Neural progenitor cell (in vitro differentiated cells): ENCODE data around the gene ANAPC16. TPM values are rescaled to one million over a fixed set of nuclear protein-coding genes. Genes with fewer than 3 reads are reported as not detected.
A peak's percentile ranks its signal among the peaks of the same experiment; 100 is the strongest.

Source experiments
- DNase-seq: peaks from one replicate; pipeline ENCODE4 v3.0.0-alpha.2; 2016; ENCODE audit warnings: low spot score
- H2AFZ ChIP-seq: fragments of 200-600 bp; sonication (generic); replicated peaks from 2 replicates; pipeline ENCODE4 v1.6.1; 2016; ENCODE audit warnings: antibody characterized with exemption
- H3F3A ChIP-seq: fragments of 200-600 bp; sonication (generic); 2 replicates; pipeline ENCODE4 v1.6.1; 2016; ENCODE audit warnings: antibody characterized with exemption, low read depth
- H3K27ac ChIP-seq: fragments of 200-600 bp; sonication (generic); 2 replicates; pipeline ENCODE4 v1.5.1; 2016; ENCODE audit warnings: mild to moderate bottlenecking
- H3K27me3 ChIP-seq: fragments of 200-600 bp; sonication (generic); 2 replicates; pipeline ENCODE4 v1.6.1; 2016; ENCODE audit warnings: mild to moderate bottlenecking, moderate library complexity
- H3K36me3 ChIP-seq: fragments of 200-600 bp; sonication (generic); 2 replicates; pipeline ENCODE4 v1.5.1; 2016
- H3K4me1 ChIP-seq: fragments of 200-600 bp; sonication (generic); 2 replicates; pipeline ENCODE4 v1.6.1; 2016; ENCODE audit warnings: mixed run types
- H3K4me2 ChIP-seq: fragments of 200-600 bp; sonication (generic); 2 replicates; pipeline ENCODE4 v1.6.1; 2016
- H3K4me3 ChIP-seq: fragments of 200-600 bp; sonication (generic); 2 replicates; pipeline ENCODE4 v1.5.1; 2016
- H3K79me2 ChIP-seq: fragments of 200-600 bp; sonication (generic); 2 replicates; pipeline ENCODE4 v1.6.1; 2016; ENCODE audit warnings: low read depth
- H3K9ac ChIP-seq: fragments of 200-600 bp; sonication (generic); 2 replicates; pipeline ENCODE4 v1.6.1; 2016
- H3K9me3 ChIP-seq: fragments of 200-600 bp; sonication (generic); 2 replicates; pipeline ENCODE4 v1.5.1; 2016; ENCODE audit warnings: low read depth
- H4K20me1 ChIP-seq: fragments of 200-600 bp; sonication (generic); 2 replicates; pipeline ENCODE4 v1.6.1; 2016; ENCODE audit warnings: low read depth
- H3K27ac Mint-ChIP-seq: 3 replicates; pipeline ENCODE4 v1.8.0; 2021; ENCODE audit warnings: mixed read lengths
- H3K27me3 Mint-ChIP-seq: 2 replicates; pipeline ENCODE4 v1.8.0; 2022; ENCODE audit warnings: low read depth, mild to moderate bottlenecking, inconsistent platforms, moderate library complexity, mixed read lengths; ENCODE audit not compliant: insufficient read depth
- H3K36me3 Mint-ChIP-seq: 3 replicates; pipeline ENCODE4 v1.8.0; 2021; ENCODE audit warnings: mixed read lengths
- H3K4me1 Mint-ChIP-seq: 3 replicates; pipeline ENCODE4 v1.8.0; 2021; ENCODE audit warnings: mixed read lengths
- H3K4me3 Mint-ChIP-seq: 3 replicates; pipeline ENCODE4 v1.8.0; 2021; ENCODE audit warnings: mild to moderate bottlenecking, moderate library complexity, mixed read lengths
- H3K9me3 Mint-ChIP-seq: 3 replicates; pipeline ENCODE4 v1.8.0; 2020; ENCODE audit warnings: mixed read lengths
- EZH2 ChIP-seq: fragments of 200-600 bp; sonication (generic); IDR thresholded peaks from 2 replicates; pipeline ENCODE4 v1.6.1; 2017; ENCODE audit warnings: antibody characterized with exemption, mild to moderate bottlenecking, moderate library complexity
- EZH2phosphoT487 ChIP-seq: fragments of 200-600 bp; sonication (generic); IDR thresholded peaks from 2 replicates; pipeline ENCODE4 v1.6.1; 2017; ENCODE audit warnings: antibody characterized with exemption
- total RNA-seq: library from RNA; depleted of rRNA; stranded (reverse); fragments of >200 nt; gene quantifications from 2 replicates; pipeline ENCODE4 v1.2.3, GENCODE V29; 2015; ENCODE audit warnings: low replicate concordance
- TF ChIP-seq, protein P1 (sequence below): fragments of 200-600 bp; sonication (generic); IDR thresholded peaks from 2 replicates; pipeline ENCODE4 v1.5.1; 2017; ENCODE audit warnings: antibody characterized with exemption, mild to moderate bottlenecking

Gene ANAPC16
- total RNA-seq, 1 donor from 2014 or later, result 217 TPM

- Mint-ChIP-seq H3K27ac (no peak overlapping the region), H3K9me3 (no peaks in the 10 kb centered on the region), H3K4me1 (peaks cover 17% of the 10 kb centered on the region), H3K27me3 (no peaks in the 10 kb centered on the region), H3K4me3 (no peak overlapping the region), H3K36me3 (peaks cover 20% of the 10 kb centered on the region)
- H3K9me3 ChIP-seq, result no peaks in the 10 kb centered on the region
- no peaks in the 10 kb centered on the region for H3K27me3 ChIP-seq
- peaks cover 8% of the 10 kb centered on the region for H3F3A ChIP-seq
- H3K79me2 ChIP-seq, result no peaks in the 10 kb centered on the region
- H3K4me1 ChIP-seq, result no peaks in the 10 kb centered on the region
- H3K36me3 ChIP-seq, result peaks cover 3% of the 10 kb centered on the region
- H4K20me1 ChIP-seq, result no peaks in the 10 kb centered on the region
- H3K27ac ChIP-seq, result no peak overlapping the region
- H3K4me2 ChIP-seq, result no peak overlapping the region
- no peak overlapping the region for H2AFZ ChIP-seq
- TF ChIP-seq, protein P1, sequence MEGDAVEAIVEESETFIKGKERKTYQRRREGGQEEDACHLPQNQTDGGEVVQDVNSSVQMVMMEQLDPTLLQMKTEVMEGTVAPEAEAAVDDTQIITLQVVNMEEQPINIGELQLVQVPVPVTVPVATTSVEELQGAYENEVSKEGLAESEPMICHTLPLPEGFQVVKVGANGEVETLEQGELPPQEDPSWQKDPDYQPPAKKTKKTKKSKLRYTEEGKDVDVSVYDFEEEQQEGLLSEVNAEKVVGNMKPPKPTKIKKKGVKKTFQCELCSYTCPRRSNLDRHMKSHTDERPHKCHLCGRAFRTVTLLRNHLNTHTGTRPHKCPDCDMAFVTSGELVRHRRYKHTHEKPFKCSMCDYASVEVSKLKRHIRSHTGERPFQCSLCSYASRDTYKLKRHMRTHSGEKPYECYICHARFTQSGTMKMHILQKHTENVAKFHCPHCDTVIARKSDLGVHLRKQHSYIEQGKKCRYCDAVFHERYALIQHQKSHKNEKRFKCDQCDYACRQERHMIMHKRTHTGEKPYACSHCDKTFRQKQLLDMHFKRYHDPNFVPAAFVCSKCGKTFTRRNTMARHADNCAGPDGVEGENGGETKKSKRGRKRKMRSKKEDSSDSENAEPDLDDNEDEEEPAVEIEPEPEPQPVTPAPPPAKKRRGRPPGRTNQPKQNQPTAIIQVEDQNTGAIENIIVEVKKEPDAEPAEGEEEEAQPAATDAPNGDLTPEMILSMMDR, result no peak
- TF ChIP-seq EZH2phosphoT487, result no peak
- no peak for TF ChIP-seq EZH2
- H3K4me3 ChIP-seq, result no peak overlapping the region
- no peak overlapping the region for H3K9ac ChIP-seq
- no peak for DNase-seq
These were observed 22.8 kb downstream of the ANAPC16 start for GRCh38 chr10:72238392-72239175.

- Histone ChIP-seq H3K27ac (no peak overlapping the region), H2AFZ (no peak overlapping the region), H3K4me2 (no peak overlapping the region), H3K4me1 (no peaks in the 10 kb centered on the region), H3K79me2 (no peaks in the 10 kb centered on the region), H3K4me3 (no peak overlapping the region), H3K36me3 (no peaks in the 10 kb centered on the region), H3K9ac (no peak overlapping the region), H3K27me3 (no peaks in the 10 kb centered on the region), H4K20me1 (no peaks in the 10 kb centered on the region), H3F3A (peaks cover 8% of the 10 kb centered on the region), H3K9me3 (no peaks in the 10 kb centered on the region)
- peaks cover 22% of the 10 kb centered on the region for H3K4me1 Mint-ChIP-seq
- H3K27ac Mint-ChIP-seq, result peak overlapping the region; percentile 30
- TF ChIP-seq EZH2, result no peak
- TF ChIP-seq EZH2phosphoT487, result no peak
- TF ChIP-seq, protein P1, result no peak
- no peak for DNase-seq
- H3K36me3 Mint-ChIP-seq, result peaks cover 19% of the 10 kb centered on the region
- H3K27me3 Mint-ChIP-seq, result no peaks in the 10 kb centered on the region
- no peaks in the 10 kb centered on the region for H3K9me3 Mint-ChIP-seq
- H3K4me3 Mint-ChIP-seq, result no peak overlapping the region
These were observed 23.6 kb downstream of the ANAPC16 start for GRCh38 chr10:72239409-72239808.

DNA sequence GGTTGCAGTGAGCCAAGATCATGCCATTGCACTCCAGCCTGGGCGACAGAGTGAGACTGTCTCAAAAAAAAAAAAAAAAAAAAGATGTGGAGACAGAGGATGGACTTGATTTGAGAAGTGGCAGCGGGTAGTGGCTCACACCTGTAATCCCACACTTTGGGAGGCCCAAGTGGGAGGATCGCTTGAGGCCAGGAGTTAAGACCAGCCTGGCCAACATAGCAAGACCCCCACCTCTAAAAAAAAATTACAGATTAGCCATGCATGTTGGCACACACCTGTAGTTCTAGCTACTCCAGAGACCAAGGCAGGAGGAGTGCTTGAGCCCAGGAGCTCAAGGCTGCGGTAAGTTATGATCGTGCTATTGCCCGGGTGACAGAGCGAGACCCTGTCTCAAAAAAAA, 24.6 kb downstream of the ANAPC16 start:
- Histone ChIP-seq H3K27ac (no peak overlapping the region), H4K20me1 (no peaks in the 10 kb centered on the region), H3K4me3 (no peak overlapping the region), H3K9ac (no peak overlapping the region), H3F3A (peaks cover 8% of the 10 kb centered on the region), H3K36me3 (no peaks in the 10 kb centered on the region), H3K79me2 (no peaks in the 10 kb centered on the region), H3K9me3 (no peaks in the 10 kb centered on the region), H3K27me3 (no peaks in the 10 kb centered on the region), H3K4me2 (no peak overlapping the region), H2AFZ (no peak overlapping the region), H3K4me1 (no peaks in the 10 kb centered on the region)
- Mint-ChIP-seq H3K27me3 (no peaks in the 10 kb centered on the region), H3K36me3 (peaks cover 15% of the 10 kb centered on the region), H3K4me1 (peaks cover 29% of the 10 kb centered on the region), H3K9me3 (no peaks in the 10 kb centered on the region), H3K4me3 (no peak overlapping the region), H3K27ac (no peak overlapping the region)
- DNase-seq, result no peak
- no peak for TF ChIP-seq EZH2phosphoT487
- no peak for TF ChIP-seq EZH2
- TF ChIP-seq, protein P1, result no peak
